Hippocampal formation (tissue), 2 donors: Measurements from ENCODE around the gene CD164L2.

Source experiments
- DNase-seq, 2 donors: peaks; one replicate each; lab custom pipeline; 2025; lab: John Stamatoyannopoulos, UW

CD164L2 gene

DNA sequence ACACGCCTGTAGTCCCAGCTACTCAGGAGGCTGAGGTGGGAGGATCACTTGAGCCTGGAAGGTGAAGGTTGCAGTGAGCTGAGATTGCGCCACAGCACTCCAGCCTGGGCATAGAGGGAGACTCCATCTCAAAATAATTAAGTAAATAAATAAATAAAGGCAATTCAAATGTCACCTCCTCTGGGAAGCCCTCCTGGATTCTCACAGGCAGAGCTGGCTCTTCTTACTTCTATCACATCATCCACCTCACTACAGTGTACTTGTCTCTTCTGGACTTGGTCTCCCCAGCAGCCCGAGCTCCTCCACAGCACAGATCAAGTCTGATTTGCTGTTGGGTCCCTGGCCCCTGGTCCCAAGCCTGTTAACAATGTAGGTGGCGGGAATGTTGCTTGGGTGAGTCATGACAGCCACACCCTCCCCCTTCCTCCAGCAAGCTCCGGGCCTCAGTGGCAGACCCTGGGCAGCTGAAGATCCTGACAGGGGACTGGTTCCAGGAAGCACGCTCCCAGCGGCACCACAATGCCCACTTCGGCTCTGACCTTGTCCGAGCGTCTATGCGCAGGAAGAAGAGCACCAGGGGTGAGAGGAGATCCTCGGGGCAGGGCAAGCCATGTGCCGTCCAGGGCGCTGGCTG, 36.0 kb downstream of the CD164L2 start:
- no peak for DNase-seq

DNA sequence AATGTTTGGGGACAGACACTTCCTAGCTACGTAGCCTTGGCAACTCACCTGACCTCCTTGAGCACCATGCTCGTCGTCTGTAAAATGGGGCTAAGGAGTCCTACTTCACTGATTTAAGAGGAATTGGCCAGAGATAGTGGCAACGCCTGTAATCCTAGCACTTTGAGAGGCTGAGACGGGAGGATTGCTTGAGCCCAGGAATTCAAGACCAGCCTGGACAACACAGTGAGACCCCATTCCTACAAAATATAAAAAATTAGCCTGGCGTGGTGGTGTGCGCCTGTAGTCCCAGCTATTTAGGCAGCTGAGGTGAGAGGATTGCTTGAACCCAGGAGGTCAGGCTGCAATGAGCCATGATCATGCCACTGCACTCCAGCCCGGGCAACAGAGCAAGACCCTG, 36.8 kb downstream of the CD164L2 start:
- no peak for DNase-seq

DNA sequence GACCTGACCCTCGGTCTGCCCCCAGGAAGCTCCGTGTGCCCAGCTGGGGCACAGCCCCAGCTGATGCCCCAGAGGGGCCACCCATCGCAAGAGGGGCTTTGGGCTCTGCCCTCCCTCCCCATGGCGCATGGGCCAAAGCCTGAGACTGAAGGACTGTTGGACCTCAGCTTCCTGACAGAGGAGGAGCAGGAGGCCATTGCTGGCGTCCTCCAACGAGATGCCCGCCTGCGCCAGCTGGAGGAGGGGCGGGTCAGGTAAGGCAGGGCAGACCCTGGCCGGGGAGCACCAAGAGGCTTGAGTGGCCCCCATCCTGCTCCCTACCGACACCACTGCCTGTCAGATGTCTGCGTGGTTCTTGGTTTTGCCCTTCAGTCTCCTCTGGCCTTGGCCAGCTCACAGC, 37.9 kb downstream of the CD164L2 start:
- DNase-seq, result no peak

DNA sequence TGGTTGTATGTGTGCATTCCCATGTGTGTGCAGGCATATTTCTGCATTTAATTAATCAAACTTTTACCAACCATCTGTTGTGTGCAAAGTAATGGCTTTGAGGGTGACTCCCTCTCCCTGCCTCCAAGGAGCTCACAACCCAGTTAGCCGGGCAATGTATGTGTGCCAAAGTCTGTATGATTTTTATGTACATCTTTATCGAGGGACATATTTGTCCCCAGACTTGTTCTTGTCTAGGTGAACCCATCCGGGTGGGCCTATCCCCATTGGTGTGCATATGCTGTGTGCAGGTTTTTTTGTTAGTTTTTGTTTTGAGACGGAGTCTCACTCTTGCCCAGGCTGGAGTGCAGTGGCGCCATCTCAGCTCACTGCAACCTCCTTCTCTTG, 39.5 kb downstream of the CD164L2 start:
- DNase-seq, result no peak

DNA sequence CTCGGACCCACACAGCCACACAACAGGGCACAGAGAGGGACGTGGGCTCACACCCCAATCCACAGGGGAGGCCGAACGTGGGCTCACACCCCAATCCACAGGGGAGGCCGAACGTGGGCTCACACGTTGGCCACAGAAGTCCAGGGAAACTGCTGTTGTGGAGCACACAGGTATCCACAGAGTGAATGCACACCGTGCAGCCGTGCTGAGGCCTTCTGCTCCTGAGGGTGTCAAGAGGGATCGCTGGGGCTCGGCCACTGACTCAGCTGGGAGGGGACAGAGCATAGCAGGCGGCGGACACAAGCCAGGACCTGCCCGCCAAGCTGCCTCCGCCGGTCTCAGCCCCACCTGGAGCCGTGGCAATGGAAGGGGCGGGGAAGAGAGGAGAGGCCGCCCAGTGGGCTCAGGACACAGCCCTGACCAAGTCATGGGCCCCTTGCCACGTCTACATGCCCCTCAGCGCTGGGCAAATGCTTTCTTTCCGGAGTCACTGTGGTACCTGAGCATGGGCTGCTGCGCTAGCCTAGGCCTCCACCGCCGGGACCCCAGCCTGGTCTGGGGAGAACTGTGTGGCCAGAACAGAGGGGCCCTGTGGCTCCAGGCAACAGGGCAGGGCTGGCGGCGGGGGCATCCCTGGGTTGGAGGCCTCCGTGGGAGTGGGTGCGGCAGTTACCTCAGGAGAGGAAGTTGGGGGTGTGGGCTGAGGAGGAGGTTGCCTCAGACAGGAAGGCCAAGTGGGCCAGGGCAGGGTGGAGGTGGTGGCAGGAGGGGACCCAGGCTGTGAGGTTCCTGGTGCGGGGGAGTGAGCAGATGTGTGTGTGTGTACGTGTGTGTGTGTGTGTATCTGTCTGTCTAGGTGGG, 40.1 kb downstream of the CD164L2 start:
- DNase-seq, result no peak

DNA sequence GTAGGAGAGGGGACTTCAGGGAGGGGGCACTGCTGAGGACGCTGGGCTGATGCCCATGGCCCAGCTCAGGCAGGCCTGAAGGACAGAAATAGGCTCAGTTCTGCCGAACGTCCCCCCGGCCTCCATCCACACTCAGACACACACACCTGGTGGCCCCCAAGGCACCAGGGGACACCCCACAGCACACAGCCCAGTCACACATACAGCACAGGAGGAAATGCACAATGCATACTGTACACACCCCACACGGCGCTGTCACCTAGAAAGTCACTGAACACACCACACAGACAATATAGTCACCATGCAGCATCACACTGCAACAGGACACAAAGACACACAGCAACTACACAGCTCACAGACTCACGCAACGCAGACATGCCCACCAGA, 40.7 kb downstream of the CD164L2 start:
- DNase-seq, result no peak

DNA sequence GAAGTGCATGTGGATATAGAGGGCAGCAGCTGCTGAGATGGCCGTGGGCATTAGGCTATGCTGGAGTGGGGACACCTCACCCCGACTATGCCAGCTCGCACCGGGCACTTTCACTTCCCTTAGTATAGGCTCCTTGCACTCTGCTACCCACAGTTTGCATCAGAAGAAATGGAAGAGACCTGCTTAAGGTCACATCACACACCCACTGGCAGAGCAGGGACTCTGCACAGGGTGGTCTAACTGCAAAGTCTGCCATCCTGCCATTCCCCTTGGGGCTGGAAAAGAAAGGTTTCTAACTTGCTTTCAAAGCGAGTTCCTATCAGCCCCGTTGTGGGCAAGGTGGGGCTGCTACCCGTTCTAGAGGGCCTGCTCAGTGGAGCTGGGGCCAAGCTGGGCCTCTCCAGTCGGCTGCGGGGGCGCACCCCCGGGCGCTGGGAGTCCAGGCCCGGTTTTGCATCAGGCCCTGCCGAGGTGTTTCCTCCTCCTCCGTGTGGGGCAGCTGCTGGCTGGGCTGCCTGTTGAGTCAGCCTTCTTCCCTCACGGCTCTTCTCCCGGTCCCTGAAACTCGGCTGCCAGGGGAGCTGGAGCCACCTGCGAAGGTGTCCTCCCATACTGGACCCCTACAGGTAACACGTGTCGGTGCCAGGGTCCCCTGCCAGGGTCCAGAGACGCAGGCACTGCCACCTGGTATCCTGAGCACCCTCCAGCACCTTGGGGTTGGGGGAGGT, 41.4 kb downstream of the CD164L2 start, which contains the start of gene SYTL1:
TSS of gene SYTL1 (plus strand) at position 498 of the 728 bp plus-strand sequence. CDS start 3,313 bp downstream, outside the sequence.
- DNase-seq, result no peak

DNA sequence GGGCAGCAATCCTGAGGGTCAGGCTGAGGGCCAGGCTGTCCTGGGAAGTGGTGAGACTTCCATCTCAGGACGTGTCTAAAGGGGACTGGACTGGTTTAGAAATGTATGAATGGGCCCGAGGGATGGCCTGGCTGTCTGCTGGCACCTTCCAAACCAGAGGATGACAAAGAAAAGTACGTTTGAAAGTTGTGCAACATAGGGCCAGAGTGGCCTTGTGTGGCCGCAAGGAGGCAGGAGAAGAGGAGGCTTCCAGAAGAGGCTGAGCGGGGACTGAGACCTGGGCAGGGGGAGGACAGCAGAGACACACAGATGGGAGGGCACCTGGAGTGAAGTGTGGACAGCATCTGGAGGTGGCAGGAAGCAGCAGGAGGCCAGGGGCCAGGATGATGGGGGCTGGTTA, 43.9 kb downstream of the CD164L2 start:
- no peak for DNase-seq

DNA sequence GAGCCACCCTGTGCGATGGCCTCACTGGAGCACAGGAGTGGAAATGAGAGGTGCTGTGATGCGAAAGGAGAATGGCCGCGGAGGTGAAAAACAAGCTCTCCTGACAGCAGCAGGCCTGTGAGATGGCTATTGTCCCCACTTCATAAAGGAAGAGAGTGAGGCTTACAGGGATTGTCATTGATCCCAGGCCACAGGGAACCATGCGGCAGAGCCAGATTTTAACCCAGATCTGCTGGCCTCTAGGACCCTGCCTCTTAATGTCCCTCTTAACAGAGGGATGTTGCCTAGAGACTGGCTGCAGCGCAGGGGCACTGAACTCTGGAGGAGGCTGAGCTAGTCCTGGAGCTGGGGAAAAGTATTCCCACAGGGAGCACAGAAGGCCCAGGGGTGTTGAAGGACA, 44.4 kb downstream of the CD164L2 start:
- DNase-seq, result no peak

DNA sequence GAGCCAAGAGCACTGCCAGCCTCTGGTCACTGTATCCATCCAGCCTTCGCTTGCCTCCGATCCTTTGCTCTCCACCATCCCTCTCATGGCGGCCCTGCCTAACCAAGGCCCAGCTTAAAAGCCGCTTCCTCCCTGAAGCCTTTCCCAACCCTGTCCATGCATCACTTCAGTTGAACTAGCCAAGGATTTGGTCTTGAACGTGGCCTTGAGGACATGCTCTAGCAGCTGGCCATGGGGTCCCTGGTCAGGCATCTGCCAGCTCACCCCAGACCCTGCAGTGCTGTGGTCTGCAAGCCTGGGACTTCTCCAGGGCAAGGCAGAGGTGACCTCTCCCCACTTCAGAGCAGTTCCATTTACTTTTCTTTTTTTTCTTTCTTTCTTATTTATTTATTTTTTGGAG, 46.4 kb downstream of the CD164L2 start:
- DNase-seq, result no peak

DNA sequence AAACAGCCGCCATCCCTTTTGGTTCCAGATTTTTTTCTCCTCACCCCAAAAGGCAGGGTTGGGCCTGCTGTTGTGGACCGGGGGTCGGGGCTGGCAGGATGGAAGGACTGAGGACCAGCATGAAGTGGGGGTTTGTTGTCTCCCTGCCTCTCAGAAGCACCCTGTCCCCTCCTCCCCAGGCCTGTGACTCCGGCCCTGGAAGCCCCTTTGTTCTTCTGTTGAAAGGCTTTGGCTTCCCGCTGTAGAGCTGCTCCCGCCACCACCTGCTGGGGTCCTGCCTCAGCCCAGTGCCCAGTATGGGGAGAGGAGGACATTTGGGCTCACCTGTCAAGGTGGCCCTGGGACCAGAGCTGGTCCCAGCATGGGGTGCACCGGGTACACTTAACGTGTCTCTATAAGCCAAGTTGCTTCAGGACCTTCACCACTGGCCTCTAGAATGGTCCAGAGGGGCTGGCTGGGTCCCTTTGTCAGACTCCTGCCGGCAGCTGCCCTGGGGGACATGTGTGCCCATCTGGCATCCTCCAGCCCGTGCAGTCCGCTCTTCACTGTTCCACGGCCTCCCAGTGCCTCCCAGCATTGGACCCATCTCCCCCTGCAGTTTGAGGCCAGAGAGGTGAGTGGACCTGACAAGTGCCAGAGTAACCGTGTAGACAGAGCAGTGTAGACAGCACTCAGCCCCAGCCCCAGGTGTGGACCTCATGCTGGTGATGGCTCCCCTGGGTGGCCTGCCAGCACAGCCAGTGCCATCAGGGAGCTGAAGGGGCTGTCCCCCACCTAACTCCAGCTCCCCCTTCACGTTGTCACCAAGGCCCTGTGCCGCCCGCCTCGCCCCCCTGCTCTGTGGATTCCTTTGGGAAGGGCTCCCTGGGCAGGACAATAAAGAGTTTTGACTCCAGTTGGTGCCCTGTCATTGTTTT, 47.4 kb downstream of the CD164L2 start:
- DNase-seq, result no peak

DNA sequence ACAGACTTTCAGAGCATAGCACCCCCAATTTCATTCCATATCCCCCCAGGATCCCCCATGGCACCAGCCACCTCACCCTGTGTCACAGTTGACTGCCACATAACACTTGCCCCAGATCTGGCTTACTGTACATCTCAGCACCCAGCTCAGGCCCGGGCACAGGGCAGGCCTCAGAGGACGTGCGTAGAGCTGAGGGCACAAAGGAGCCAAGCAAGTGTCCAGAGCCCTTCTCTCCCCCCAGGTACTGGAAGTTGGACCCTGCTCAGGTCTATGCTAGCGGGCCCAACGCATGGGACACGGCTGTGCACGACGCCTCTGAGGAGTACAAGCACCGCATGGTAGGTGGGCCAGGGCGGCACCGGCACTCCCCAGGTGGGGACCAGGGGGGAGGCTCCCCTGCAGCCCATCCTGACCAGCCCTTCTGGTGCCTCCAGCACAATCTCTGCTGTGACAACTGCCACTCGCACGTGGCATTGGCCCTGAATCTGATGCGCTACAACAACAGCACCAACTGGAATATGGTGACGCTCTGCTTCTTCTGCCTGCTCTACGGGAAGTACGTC, 49.3 kb downstream of the CD164L2 start:
- no peak for DNase-seq

DNA sequence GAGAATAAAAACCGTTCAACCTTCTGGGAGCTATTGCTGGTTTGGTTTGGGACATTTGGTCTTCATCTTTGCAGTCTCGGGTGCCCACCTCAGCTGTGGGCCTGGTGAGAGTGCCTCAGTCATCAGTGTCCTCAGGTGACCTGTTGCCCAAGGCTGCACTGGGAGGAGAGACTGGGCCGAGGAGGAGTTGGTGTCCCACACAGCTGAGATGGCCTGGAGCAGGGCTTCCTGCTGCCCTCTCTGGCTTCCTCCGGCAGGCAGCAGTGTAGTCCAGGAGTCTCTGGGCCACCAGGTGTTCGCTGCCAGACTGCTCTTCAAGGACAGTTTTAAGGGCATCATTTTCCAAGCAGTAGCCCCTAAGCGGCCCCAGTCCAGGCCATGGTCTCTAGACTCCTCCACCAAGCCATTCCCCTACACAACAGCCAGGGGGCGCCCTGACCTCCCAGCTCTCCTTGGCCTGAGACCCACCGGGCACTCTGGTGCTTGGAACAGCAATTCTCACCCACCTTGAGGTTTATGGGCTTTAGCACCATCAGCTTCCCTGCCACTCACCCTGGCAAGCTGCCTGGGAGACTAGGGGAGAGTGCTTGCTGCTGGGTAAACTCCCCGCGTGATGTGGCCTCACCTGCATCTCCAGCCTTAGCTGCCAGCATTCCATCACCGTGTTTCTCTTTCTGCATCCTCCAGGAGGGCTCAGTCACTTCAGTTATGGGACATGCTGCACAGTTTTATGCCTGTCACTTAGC, 50.4 kb downstream of the CD164L2 start:
- DNase-seq, result no peak

DNA sequence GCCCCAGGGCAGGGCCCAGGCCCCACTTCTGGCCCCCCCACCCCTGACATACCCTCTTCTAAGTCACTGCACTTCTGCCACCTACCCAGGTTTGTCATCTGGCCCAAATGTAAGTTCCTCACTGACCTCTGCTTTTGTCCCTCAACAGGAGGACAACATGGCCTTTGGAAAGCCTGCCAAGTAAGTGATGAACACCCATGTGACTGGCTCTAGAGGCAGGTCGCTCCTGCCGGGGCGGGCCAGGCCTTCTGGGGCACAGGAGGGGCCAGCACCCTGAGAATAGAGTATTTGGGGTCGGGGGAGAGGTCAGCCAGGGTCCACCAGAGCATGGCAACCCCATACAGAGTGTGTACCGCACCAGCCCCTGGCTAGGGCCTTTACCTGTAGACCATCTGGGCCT, 51.2 kb downstream of the CD164L2 start:
- no peak for DNase-seq

DNA sequence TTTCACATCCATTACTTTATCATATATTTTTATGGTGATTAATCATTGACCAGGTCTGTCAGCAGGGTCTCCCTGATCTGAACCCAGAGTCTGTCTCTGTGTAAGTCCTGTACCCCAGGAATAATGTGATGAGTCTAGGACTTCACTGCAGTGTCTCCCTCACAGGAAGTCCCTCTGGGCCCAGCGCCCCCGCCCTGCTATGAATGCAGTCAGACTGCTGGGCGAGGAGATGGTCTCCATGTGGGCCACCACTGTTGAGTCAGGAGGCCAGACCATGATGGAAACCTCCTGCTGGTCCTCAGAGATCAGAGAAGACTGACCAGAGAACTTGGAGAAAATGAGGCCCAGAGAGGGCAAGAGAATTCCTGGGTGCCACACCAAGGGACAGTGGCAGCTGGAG, 51.7 kb downstream of the CD164L2 start:
- DNase-seq, result no peak

DNA sequence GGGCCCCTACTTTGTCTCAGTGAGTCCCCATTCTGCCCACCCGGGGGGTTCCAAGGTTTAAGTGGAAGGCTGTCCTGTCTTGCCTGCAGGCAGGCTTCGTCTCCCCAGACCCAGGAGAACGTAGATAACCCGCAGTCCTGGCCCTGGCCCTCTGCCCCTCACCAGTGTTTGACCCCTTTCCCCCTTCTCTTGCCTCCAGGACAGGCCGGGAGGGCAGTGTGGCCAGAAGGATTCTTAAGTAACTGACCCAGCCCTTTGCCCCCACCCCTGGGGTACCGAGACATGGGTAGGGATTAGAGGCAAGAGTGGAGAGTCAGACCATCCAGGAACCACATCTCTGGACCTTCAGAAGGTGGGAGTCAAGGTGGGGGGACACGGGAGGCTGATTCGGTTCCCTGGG, 52.3 kb downstream of the CD164L2 start:
- DNase-seq, result no peak
